ENCODE results near the gene GRID1.

Gene GRID1

GRCh38 chr10:85810674-85811073 is 555.9 kb downstream of the GRID1 start:
- TF ChIP-seq ZNF37A (tag by site-specific recombination; IDR thresholded peaks at IDR 0.05) = no peak
- TF ChIP-seq ZXDB (tag by site-specific recombination; IDR thresholded peaks at IDR 0.05) = no peak
- TF ChIP-seq ZNF416 (tag by site-specific recombination; IDR thresholded peaks at IDR 0.05) = no peak
- TF ChIP-seq HOXC10 (CRISPR knock-in tag; IDR thresholded peaks at IDR 0.05) = no peak
- TF ChIP-seq ZNF341 (tag by site-specific recombination; IDR thresholded peaks at IDR 0.05; ENCODE audit: low read depth) = no peak
- TF ChIP-seq, protein P1, sequence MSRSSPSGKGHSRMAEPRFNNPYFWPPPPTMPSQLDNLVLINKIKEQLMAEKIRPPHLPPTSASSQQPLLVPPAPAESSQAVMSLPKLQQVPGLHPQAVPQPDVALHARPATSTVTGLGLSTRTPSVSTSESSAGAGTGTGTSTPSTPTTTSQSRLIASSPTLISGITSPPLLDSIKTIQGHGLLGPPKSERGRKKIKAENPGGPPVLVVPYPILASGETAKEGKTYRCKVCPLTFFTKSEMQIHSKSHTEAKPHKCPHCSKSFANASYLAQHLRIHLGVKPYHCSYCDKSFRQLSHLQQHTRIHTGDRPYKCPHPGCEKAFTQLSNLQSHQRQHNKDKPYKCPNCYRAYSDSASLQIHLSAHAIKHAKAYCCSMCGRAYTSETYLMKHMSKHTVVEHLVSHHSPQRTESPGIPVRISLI (tag by site-specific recombination; IDR thresholded peaks at IDR 0.05) = no peak

GRCh38 chr10:85795460-85795859 is 571.1 kb downstream of the GRID1 start:
- Histone ChIP-seq H3K4me1 (ENCODE audit: control insufficient read depth, insufficient read depth, low read length) (no peaks in the 10 kb centered on the region), H3K4me3 (ENCODE audit: low read depth, low read length) (no peak overlapping the region), H3K27ac (ENCODE audit: extremely low read depth, low read depth, low read length) (no peak overlapping the region), H3K36me3 (ENCODE audit: control insufficient read depth in 2 of 2, insufficient read depth in 1 of 2, low read length in 2 of 2) (no peaks in the 10 kb centered on the region), H3K9me3 (ENCODE audit: control insufficient read depth, insufficient read depth, low read depth, low read length) (no peaks in the 10 kb centered on the region)
- TF ChIP-seq OVOL3 (tag by site-specific recombination; IDR thresholded peaks at IDR 0.05) (no peak), ZNF214 (tag by site-specific recombination; IDR thresholded peaks at IDR 0.05; ENCODE audit: borderline replicate concordance) (no peak), ZNF341 (tag by site-specific recombination; IDR thresholded peaks at IDR 0.05; ENCODE audit: low read depth) (no peak), ZNF701 (tag by site-specific recombination; IDR thresholded peaks at IDR 0.05) (no peak), ZNF629 (tag by site-specific recombination; IDR thresholded peaks at IDR 0.05) (no peak), ZNF580 (tag by site-specific recombination; IDR thresholded peaks at IDR 0.05) (no peak), ZNF239 (tag by site-specific recombination; IDR thresholded peaks at IDR 0.05) (no peak), ZNF140 (tag by site-specific recombination; IDR thresholded peaks at IDR 0.05) (no peak), ZNF394 (tag by site-specific recombination; IDR thresholded peaks at IDR 0.05; ENCODE audit: borderline replicate concordance) (no peak)
- ChIA-PET CTCF (no interaction called here), POLR2A (no interaction called here)

More at GRCh38 chr10:85810674-85811073, 555.9 kb downstream of the GRID1 start:
- no peak overlapping the region for H3K27ac ChIP-seq (ENCODE audit: extremely low read depth, low read depth, low read length)
- H3K4me3 ChIP-seq (ENCODE audit: low read depth, low read length) = no peak overlapping the region
- no peaks in the 10 kb centered on the region for H3K4me1 ChIP-seq (ENCODE audit: control insufficient read depth, insufficient read depth, low read length)
- POLR2A ChIA-PET = no interaction called here
- H3K36me3 ChIP-seq (ENCODE audit: control insufficient read depth in 2 of 2, insufficient read depth in 1 of 2, low read length in 2 of 2) = no peaks in the 10 kb centered on the region
- H3K9me3 ChIP-seq (ENCODE audit: control insufficient read depth, insufficient read depth, low read depth, low read length) = no peaks in the 10 kb centered on the region
- CTCF ChIA-PET = no interaction called here

- ChIA-PET CTCF (interaction anchor here (0.5 kb wide), 1 partner anchor 131 kb away, joined by 3 read pairs; no protein-coding TSS in a partner anchor), POLR2A (no interaction called here)
- H3K36me3 ChIP-seq (ENCODE audit: control insufficient read depth in 2 of 2, insufficient read depth in 1 of 2, low read length in 2 of 2) = no peaks in the 10 kb centered on the region
- TF ChIP-seq, protein P2, sequence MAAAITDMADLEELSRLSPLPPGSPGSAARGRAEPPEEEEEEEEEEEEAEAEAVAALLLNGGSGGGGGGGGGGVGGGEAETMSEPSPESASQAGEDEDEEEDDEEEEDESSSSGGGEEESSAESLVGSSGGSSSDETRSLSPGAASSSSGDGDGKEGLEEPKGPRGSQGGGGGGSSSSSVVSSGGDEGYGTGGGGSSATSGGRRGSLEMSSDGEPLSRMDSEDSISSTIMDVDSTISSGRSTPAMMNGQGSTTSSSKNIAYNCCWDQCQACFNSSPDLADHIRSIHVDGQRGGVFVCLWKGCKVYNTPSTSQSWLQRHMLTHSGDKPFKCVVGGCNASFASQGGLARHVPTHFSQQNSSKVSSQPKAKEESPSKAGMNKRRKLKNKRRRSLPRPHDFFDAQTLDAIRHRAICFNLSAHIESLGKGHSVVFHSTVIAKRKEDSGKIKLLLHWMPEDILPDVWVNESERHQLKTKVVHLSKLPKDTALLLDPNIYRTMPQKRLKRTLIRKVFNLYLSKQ (tag by site-specific recombination; IDR thresholded peaks at IDR 0.05; ENCODE audit: borderline replicate concordance) = no peak
- TF ChIP-seq KLF7 (tag by site-specific recombination; IDR thresholded peaks at IDR 0.05; ENCODE audit: borderline replicate concordance) (no peak), SP7 (tag by site-specific recombination; IDR thresholded peaks at IDR 0.05) (no peak), ZNF747 (tag by site-specific recombination; IDR thresholded peaks at IDR 0.05) (no peak), ZSCAN30 (tag by site-specific recombination; IDR thresholded peaks at IDR 0.05) (no peak)
- TF ChIP-seq, protein P3, sequence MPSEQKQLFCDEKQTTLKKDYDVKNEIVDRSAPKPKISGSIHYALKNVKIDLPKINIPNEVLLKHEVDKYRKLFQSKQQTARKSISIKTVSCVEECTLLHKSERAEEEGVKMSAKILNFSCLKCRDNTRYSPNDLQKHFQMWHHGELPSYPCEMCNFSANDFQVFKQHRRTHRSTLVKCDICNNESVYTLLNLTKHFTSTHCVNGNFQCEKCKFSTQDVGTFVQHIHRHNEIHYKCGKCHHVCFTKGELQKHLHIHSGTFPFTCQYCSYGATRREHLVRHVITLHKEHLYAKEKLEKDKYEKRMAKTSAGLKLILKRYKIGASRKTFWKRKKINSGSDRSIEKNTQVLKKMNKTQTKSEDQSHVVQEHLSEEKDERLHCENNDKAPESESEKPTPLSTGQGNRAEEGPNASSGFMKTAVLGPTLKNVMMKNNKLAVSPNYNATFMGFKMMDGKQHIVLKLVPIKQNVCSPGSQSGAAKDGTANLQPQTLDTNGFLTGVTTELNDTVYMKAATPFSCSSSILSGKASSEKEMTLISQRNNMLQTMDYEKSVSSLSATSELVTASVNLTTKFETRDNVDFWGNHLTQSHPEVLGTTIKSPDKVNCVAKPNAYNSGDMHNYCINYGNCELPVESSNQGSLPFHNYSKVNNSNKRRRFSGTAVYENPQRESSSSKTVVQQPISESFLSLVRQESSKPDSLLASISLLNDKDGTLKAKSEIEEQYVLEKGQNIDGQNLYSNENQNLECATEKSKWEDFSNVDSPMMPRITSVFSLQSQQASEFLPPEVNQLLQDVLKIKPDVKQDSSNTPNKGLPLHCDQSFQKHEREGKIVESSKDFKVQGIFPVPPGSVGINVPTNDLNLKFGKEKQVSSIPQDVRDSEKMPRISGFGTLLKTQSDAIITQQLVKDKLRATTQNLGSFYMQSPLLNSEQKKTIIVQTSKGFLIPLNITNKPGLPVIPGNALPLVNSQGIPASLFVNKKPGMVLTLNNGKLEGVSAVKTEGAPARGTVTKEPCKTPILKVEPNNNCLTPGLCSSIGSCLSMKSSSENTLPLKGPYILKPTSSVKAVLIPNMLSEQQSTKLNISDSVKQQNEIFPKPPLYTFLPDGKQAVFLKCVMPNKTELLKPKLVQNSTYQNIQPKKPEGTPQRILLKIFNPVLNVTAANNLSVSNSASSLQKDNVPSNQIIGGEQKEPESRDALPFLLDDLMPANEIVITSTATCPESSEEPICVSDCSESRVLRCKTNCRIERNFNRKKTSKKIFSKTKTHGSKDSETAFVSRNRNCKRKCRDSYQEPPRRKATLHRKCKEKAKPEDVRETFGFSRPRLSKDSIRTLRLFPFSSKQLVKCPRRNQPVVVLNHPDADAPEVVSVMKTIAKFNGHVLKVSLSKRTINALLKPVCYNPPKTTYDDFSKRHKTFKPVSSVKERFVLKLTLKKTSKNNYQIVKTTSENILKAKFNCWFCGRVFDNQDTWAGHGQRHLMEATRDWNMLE (tag by site-specific recombination; conservative IDR thresholded peaks at IDR 0.05; ENCODE audit: low read depth) = no peak
- TF ChIP-seq, protein P4, sequence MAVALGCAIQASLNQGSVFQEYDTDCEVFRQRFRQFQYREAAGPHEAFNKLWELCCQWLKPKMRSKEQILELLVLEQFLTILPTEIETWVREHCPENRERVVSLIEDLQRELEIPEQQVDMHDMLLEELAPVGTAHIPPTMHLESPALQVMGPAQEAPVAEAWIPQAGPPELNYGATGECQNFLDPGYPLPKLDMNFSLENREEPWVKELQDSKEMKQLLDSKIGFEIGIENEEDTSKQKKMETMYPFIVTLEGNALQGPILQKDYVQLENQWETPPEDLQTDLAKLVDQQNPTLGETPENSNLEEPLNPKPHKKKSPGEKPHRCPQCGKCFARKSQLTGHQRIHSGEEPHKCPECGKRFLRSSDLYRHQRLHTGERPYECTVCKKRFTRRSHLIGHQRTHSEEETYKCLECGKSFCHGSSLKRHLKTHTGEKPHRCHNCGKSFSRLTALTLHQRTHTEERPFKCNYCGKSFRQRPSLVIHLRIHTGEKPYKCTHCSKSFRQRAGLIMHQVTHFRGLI (tag by site-specific recombination; IDR thresholded peaks at IDR 0.05) = no peak
- TF ChIP-seq, protein P5, sequence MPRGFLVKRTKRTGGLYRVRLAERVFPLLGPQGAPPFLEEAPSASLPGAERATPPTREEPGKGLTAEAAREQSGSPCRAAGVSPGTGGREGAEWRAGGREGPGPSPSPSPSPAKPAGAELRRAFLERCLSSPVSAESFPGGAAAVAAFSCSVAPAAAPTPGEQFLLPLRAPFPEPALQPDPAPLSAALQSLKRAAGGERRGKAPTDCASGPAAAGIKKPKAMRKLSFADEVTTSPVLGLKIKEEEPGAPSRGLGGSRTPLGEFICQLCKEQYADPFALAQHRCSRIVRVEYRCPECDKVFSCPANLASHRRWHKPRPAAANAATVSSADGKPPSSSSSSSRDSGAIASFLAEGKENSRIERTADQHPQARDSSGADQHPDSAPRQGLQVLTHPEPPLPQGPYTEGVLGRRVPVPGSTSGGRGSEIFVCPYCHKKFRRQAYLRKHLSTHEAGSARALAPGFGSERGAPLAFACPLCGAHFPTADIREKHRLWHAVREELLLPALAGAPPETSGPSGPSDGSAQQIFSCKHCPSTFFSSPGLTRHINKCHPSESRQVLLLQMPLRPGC (tag by site-specific recombination; IDR thresholded peaks at IDR 0.05) = no peak
Measured at GRCh38 chr10:85794553-85794952, 572.0 kb downstream of the GRID1 start.

More at GRCh38 chr10:85794553-85794952, 572.0 kb downstream of the GRID1 start:
- H3K27ac ChIP-seq (ENCODE audit: extremely low read depth, low read depth, low read length) = no peak overlapping the region
- no peaks in the 10 kb centered on the region for H3K9me3 ChIP-seq (ENCODE audit: control insufficient read depth, insufficient read depth, low read depth, low read length)
- no peaks in the 10 kb centered on the region for H3K4me1 ChIP-seq (ENCODE audit: control insufficient read depth, insufficient read depth, low read length)
- H3K4me3 ChIP-seq (ENCODE audit: low read depth, low read length) = no peak overlapping the region
